Renal cortical epithelial cell (primary cell): ENCODE measurements around the gene EBF3. TPM values are rescaled to one million over a fixed set of nuclear protein-coding genes. Genes with fewer than 3 reads are reported as not detected.

Experiments
- DNase-seq: peaks from one replicate; pipeline ENCODE4 v3.0.0-alpha.2; 2011; ENCODE audit warnings: low read depth
- total RNA-seq: library from RNA; depleted of rRNA; stranded (reverse); fragments of >200 nt; gene quantifications from 2 replicates; pipeline ENCODE4 v1.2.3, GENCODE V29; 2014

The EBF3 gene
- total RNA-seq, 1 donor from 2014 or later, result 0.05 TPM

- no peak for DNase-seq
These were observed 92.1 kb downstream of the EBF3 start for GRCh38 chr10:129871966-129872365.

GRCh38 chr10:129870961-129871621 is 93.0 kb downstream of the EBF3 start:
- peak; percentile 3 for DNase-seq

- no peak for DNase-seq
These were observed 93.7 kb downstream of the EBF3 start for GRCh38 chr10:129870474-129870757.

- no peak for DNase-seq
These were observed 94.2 kb downstream of the EBF3 start for GRCh38 chr10:129869596-129870473.

- DNase-seq, result no peak
These were observed 95.5 kb downstream of the EBF3 start for GRCh38 chr10:129868449-129869035.

GRCh38 chr10:129867631-129868179 is 96.4 kb downstream of the EBF3 start:
- no peak for DNase-seq

GRCh38 chr10:129866894-129867293 is 97.2 kb downstream of the EBF3 start:
- DNase-seq, result no peak

- DNase-seq, result no peak
These were observed 98.1 kb downstream of the EBF3 start for GRCh38 chr10:129865960-129866359.

- no peak for DNase-seq
These were observed 98.7 kb downstream of the EBF3 start for GRCh38 chr10:129865413-129865812.

GRCh38 chr10:129864601-129865126 is 99.4 kb downstream of the EBF3 start:
- no peak for DNase-seq

GRCh38 chr10:129864082-129864481 is 100.0 kb downstream of the EBF3 start:
- no peak for DNase-seq

- no peak for DNase-seq
These were observed 100.8 kb downstream of the EBF3 start for GRCh38 chr10:129863201-129863663.

- DNase-seq, result no peak
These were observed 102.1 kb downstream of the EBF3 start for GRCh38 chr10:129861776-129862531.

GRCh38 chr10:129860396-129860795 is 103.7 kb downstream of the EBF3 start:
- DNase-seq, result no peak

- no peak for DNase-seq
These were observed 104.5 kb downstream of the EBF3 start for GRCh38 chr10:129859536-129859935.

- DNase-seq, result no peak
These were observed 106.7 kb downstream of the EBF3 start for GRCh38 chr10:129857242-129857960.

- DNase-seq, result no peak
These were observed 108.1 kb downstream of the EBF3 start for GRCh38 chr10:129855836-129856563.

- no peak for DNase-seq
These were observed 109.0 kb downstream of the EBF3 start for GRCh38 chr10:129854796-129855705.

GRCh38 chr10:129854158-129854557 is 109.9 kb downstream of the EBF3 start:
- no peak for DNase-seq
